Keratinocyte (primary cell): Measurements from ENCODE around the gene FNDC10.

Experiments
- EZH2 ChIP-seq: IDR thresholded peaks from one replicate; pipeline ENCODE4 v1.6.1; 2012; ENCODE audit warnings: inconsistent platforms, mild to moderate bottlenecking, low read length, moderate library complexity
- TF ChIP-seq, protein P1 (sequence below), 3 experiments: IDR thresholded peaks in 1 of 3; conservative IDR thresholded peaks in 1 of 3; optimal IDR thresholded peaks in 1 of 3; 2 replicates in 2 of 3; 3 replicates in 1 of 3; pipeline versions ENCODE3 to v1.5.1; 2011; ENCODE audit warnings: low read length in 3 of 3, mild to moderate bottlenecking in 3 of 3, moderate library complexity in 2 of 3, control low read depth in 1 of 3, inconsistent platforms in 1 of 3; ENCODE audit not compliant: insufficient read depth in 2 of 3; ENCODE audit errors: extremely low read depth in 1 of 3

GRCh38 chr1:1562556-1563195 is 37.3 kb downstream of the FNDC10 start:
- TF ChIP-seq, protein P1, sequence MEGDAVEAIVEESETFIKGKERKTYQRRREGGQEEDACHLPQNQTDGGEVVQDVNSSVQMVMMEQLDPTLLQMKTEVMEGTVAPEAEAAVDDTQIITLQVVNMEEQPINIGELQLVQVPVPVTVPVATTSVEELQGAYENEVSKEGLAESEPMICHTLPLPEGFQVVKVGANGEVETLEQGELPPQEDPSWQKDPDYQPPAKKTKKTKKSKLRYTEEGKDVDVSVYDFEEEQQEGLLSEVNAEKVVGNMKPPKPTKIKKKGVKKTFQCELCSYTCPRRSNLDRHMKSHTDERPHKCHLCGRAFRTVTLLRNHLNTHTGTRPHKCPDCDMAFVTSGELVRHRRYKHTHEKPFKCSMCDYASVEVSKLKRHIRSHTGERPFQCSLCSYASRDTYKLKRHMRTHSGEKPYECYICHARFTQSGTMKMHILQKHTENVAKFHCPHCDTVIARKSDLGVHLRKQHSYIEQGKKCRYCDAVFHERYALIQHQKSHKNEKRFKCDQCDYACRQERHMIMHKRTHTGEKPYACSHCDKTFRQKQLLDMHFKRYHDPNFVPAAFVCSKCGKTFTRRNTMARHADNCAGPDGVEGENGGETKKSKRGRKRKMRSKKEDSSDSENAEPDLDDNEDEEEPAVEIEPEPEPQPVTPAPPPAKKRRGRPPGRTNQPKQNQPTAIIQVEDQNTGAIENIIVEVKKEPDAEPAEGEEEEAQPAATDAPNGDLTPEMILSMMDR (optimal IDR thresholded peaks at IDR 0.05 in 1 of 3, IDR thresholded peaks at IDR 0.05 in 1 of 3, conservative IDR thresholded peaks at IDR 0.05 in 1 of 3; ENCODE audit: extremely low read depth in 1 of 3, insufficient read depth in 2 of 3, low read length in 3 of 3) = no peak
- TF ChIP-seq EZH2 = no peak
